T-helper 1 cell treated with Interleukin-12 subunit alpha and Interleukin-12 subunit beta and Interleukin-4 antibody, amounts not matched to agents 30 μg/mL and 1 μg/mL, for 36 hours (primary cell): ENCODE results near the gene KLHL33.

Experiments
- H3K27ac Mint-ChIP-seq: one replicate; pipeline ENCODE4 v1.8.0; 2021; ENCODE audit warnings: mild to moderate bottlenecking, mixed read lengths
- H3K27me3 Mint-ChIP-seq: one replicate; pipeline ENCODE4 v1.8.0; 2021; ENCODE audit warnings: low read depth, mixed read lengths
- H3K36me3 Mint-ChIP-seq: one replicate; pipeline ENCODE4 v1.8.0; 2021; ENCODE audit warnings: low read depth, mixed read lengths
- H3K4me1 Mint-ChIP-seq: one replicate; pipeline ENCODE4 v1.8.0; 2021; ENCODE audit warnings: low read depth, mixed read lengths
- H3K4me3 Mint-ChIP-seq: one replicate; pipeline ENCODE4 v1.8.0; 2021; ENCODE audit warnings: mild to moderate bottlenecking, moderate library complexity, mixed read lengths
- H3K9me3 Mint-ChIP-seq: one replicate; pipeline ENCODE4 v1.8.0; 2021; ENCODE audit warnings: mixed read lengths

KLHL33 gene

GRCh38 chr14:20435582-20436362 is at the start of gene KLHL33:
Gene KLHL33, minus strand, starts transcription at chr14:20436166. Its CDS starts 355 bp downstream, at chr14:20435811.
- no peaks in the 10 kb centered on the region for H3K36me3 Mint-ChIP-seq
- no peaks in the 10 kb centered on the region for H3K9me3 Mint-ChIP-seq
- no peak within 1 kb of the TSS for H3K4me3 Mint-ChIP-seq
- H3K27ac Mint-ChIP-seq: no peak within 1 kb of the TSS
- H3K4me1 Mint-ChIP-seq: peaks cover 6% of the 10 kb centered on the region
- H3K27me3 Mint-ChIP-seq: no peaks in the 10 kb centered on the region

GRCh38 chr14:20482382-20482781 is 46.4 kb upstream of the KLHL33 start:
- Mint-ChIP-seq H3K27me3 (no peaks in the 10 kb centered on the region), H3K9me3 (no peaks in the 10 kb centered on the region), H3K4me3 (no peak overlapping the region), H3K27ac (no peak overlapping the region), H3K36me3 (peaks cover 17% of the 10 kb centered on the region), H3K4me1 (peaks cover 15% of the 10 kb centered on the region)

- peaks cover 24% of the 10 kb centered on the region for H3K4me1 Mint-ChIP-seq
Measured at GRCh38 chr14:20478894-20479293, 42.9 kb upstream of the KLHL33 start.

GRCh38 chr14:20477211-20477876 is 41.4 kb upstream of the KLHL33 start:
- Mint-ChIP-seq H3K9me3 (no peaks in the 10 kb centered on the region), H3K36me3 (peaks cover 63% of the 10 kb centered on the region), H3K4me3 (peak overlapping the region; percentile 67), H3K27me3 (no peaks in the 10 kb centered on the region), H3K27ac (peak overlapping the region; percentile 79), H3K4me1 (peaks cover 31% of the 10 kb centered on the region)

More at GRCh38 chr14:20478894-20479293, 42.9 kb upstream of the KLHL33 start:
- H3K27me3 Mint-ChIP-seq: no peaks in the 10 kb centered on the region
- no peak overlapping the region for H3K4me3 Mint-ChIP-seq
- no peaks in the 10 kb centered on the region for H3K9me3 Mint-ChIP-seq
- H3K36me3 Mint-ChIP-seq: peaks cover 50% of the 10 kb centered on the region
- H3K27ac Mint-ChIP-seq: no peak overlapping the region

GRCh38 chr14:20476776-20477175 is 40.8 kb upstream of the KLHL33 start:
- Mint-ChIP-seq H3K36me3 (peaks cover 66% of the 10 kb centered on the region), H3K4me3 (peak overlapping the region; percentile 67), H3K4me1 (peaks cover 36% of the 10 kb centered on the region), H3K9me3 (no peaks in the 10 kb centered on the region), H3K27me3 (no peaks in the 10 kb centered on the region), H3K27ac (peak overlapping the region; percentile 79)

- H3K4me3 Mint-ChIP-seq: peak overlapping the region; percentile 39
- H3K27me3 Mint-ChIP-seq: peaks cover 6% of the 10 kb centered on the region
- no peaks in the 10 kb centered on the region for H3K9me3 Mint-ChIP-seq
- H3K36me3 Mint-ChIP-seq: peaks cover 55% of the 10 kb centered on the region
- peaks cover 50% of the 10 kb centered on the region for H3K4me1 Mint-ChIP-seq
- H3K27ac Mint-ChIP-seq: peak overlapping the region; percentile 50
Measured at GRCh38 chr14:20472536-20473169, 36.7 kb upstream of the KLHL33 start.

GRCh38 chr14:20470603-20470901 is 34.6 kb upstream of the KLHL33 start:
- Mint-ChIP-seq H3K9me3 (no peaks in the 10 kb centered on the region), H3K27me3 (peaks cover 11% of the 10 kb centered on the region), H3K36me3 (peaks cover 36% of the 10 kb centered on the region), H3K4me1 (peaks cover 38% of the 10 kb centered on the region), H3K27ac (peak overlapping the region; percentile 97), H3K4me3 (peak overlapping the region; percentile 99)

GRCh38 chr14:20469890-20470602 is 34.1 kb upstream of the KLHL33 start:
- no peaks in the 10 kb centered on the region for H3K9me3 Mint-ChIP-seq
- H3K27me3 Mint-ChIP-seq: peaks cover 11% of the 10 kb centered on the region
- peaks cover 37% of the 10 kb centered on the region for H3K4me1 Mint-ChIP-seq
- H3K36me3 Mint-ChIP-seq: peaks cover 31% of the 10 kb centered on the region
- peak overlapping the region; percentile 97 for H3K27ac Mint-ChIP-seq
- H3K4me3 Mint-ChIP-seq: peak overlapping the region; percentile 99

GRCh38 chr14:20469242-20469889 is 33.4 kb upstream of the KLHL33 start, which contains the start of gene PNP:
Gene PNP, plus strand, starts transcription at chr14:20469406. Its CDS starts 119 bp downstream, at chr14:20469525.
- Mint-ChIP-seq H3K4me3 (peak within 1 kb of the TSS; percentile 99), H3K27me3 (peaks cover 11% of the 10 kb centered on the region), H3K4me1 (peaks cover 35% of the 10 kb centered on the region), H3K36me3 (peaks cover 24% of the 10 kb centered on the region), H3K27ac (peak within 1 kb of the TSS; percentile 97), H3K9me3 (no peaks in the 10 kb centered on the region)

GRCh38 chr14:20468764-20469241 is 32.8 kb upstream of the KLHL33 start:
- H3K4me1 Mint-ChIP-seq: peaks cover 30% of the 10 kb centered on the region
- H3K36me3 Mint-ChIP-seq: peaks cover 19% of the 10 kb centered on the region
- H3K4me3 Mint-ChIP-seq: peak overlapping the region; percentile 99
- peaks cover 11% of the 10 kb centered on the region for H3K27me3 Mint-ChIP-seq
- H3K9me3 Mint-ChIP-seq: no peaks in the 10 kb centered on the region
- H3K27ac Mint-ChIP-seq: peak overlapping the region; percentile 97

- Mint-ChIP-seq H3K9me3 (no peaks in the 10 kb centered on the region), H3K27ac (peak within 1 kb of the TSS; percentile 93)
Measured at GRCh38 chr14:20461225-20462141, 25.5 kb upstream of the KLHL33 start, which contains the start of gene PIP4P1. Gene PIP4P1, minus strand, starts transcription at chr14:20461434. Its CDS starts 109 bp downstream, at chr14:20461325.

GRCh38 chr14:20460458-20461224 is 24.7 kb upstream of the KLHL33 start:
- Mint-ChIP-seq H3K27me3 (no peaks in the 10 kb centered on the region), H3K36me3 (peaks cover 17% of the 10 kb centered on the region), H3K9me3 (no peaks in the 10 kb centered on the region), H3K4me3 (peak overlapping the region; percentile 90), H3K27ac (peak overlapping the region; percentile 85), H3K4me1 (peaks cover 37% of the 10 kb centered on the region)

More at GRCh38 chr14:20461225-20462141, 25.5 kb upstream of the KLHL33 start, which contains the start of gene PIP4P1:
- Mint-ChIP-seq H3K27me3 (peaks cover 2% of the 10 kb centered on the region), H3K36me3 (peaks cover 17% of the 10 kb centered on the region), H3K4me3 (peak within 1 kb of the TSS; percentile 90), H3K4me1 (peaks cover 37% of the 10 kb centered on the region)
